Thyroid gland (tissue), 4 donors: ENCODE data around the gene PRDX5. TPM values are rescaled to one million over a fixed set of nuclear protein-coding genes. Genes with fewer than 3 reads are reported as not detected.

Source experiments
- DNase-seq, 2 donors: peaks; one replicate each; pipeline ENCODE4 v3.0.0-alpha.2; 2019
- H3K27ac ChIP-seq, 3 donors: fragments of 200-600 bp; sonication (generic); 1 replicate in 2 of 3; 2 replicates in 1 of 3; pipeline ENCODE4 v1.5.1; 2016 to 2019; ENCODE audit warnings: mild to moderate bottlenecking in 1 of 3, moderate library complexity in 1 of 3
- H3K27me3 ChIP-seq: fragments of 200-600 bp; sonication (generic); one replicate; pipeline ENCODE4 v1.5.1; 2019
- H3K36me3 ChIP-seq, 2 donors: fragments of 200-600 bp; sonication (generic); one replicate each; pipeline ENCODE4 v1.5.1; 2016 to 2019
- H3K4me1 ChIP-seq, 2 donors: fragments of 200-600 bp; sonication (generic); one replicate each; pipeline ENCODE4 v1.5.1; 2017 to 2019
- H3K4me3 ChIP-seq, 3 donors: fragments of 200-600 bp; sonication (generic); replicated peaks in 1 of 3; 1 replicate in 2 of 3; 2 replicates in 1 of 3; pipeline ENCODE4 v1.5.1; 2016; ENCODE audit warnings: mild to moderate bottlenecking in 1 of 3
- H3K9me3 ChIP-seq: fragments of 200-600 bp; sonication (generic); one replicate; pipeline ENCODE4 v1.5.1; 2017
- CTCF ChIP-seq, 6 experiments: fragments of 200-600 bp in 3 of 6; fragments of 450-650 bp in 3 of 6; sonication (generic) in 3 of 6; IDR thresholded peaks; one replicate each; pipeline ENCODE4 v1.5.1; 2016 to 2019; ENCODE audit warnings: antibody characterized with exemption in 6 of 6, mild to moderate bottlenecking in 2 of 6, inconsistent platforms in 1 of 6, moderate library complexity in 1 of 6
- POLR2A ChIP-seq, 2 donors: fragments of 450-650 bp; IDR thresholded peaks; one replicate each; pipeline ENCODE4 v1.6.1; 2017; ENCODE audit warnings: antibody characterized with exemption in 2 of 2, mild to moderate bottlenecking in 2 of 2, moderate library complexity in 1 of 2
- WGBS, 2 donors: methylation state at CpG; one replicate each; pipeline ENCODE4 v1.1.5; 2017; 5-methylcytosine and 5-hydroxymethylcytosine counted together
- intact Hi-C: fragments of 100-400 bp; cut with DNase I; formaldehyde crosslinking; loops from one replicate; pipeline ENCODE4 v1.15.1; 2023
- total RNA-seq, 4 donors: library from RNA; depleted of rRNA; stranded (reverse); fragments of >200 nt; gene quantifications; one replicate each; pipeline ENCODE4 v1.2.3, GENCODE V29; 2016

Gene PRDX5
- total RNA-seq, 4 donors from 2014 or later: 384 to 962 (median 653) TPM

- no peak for DNase-seq
- Histone ChIP-seq H3K9me3 (no peaks in the 10 kb centered on the region), H3K4me3 (no peak overlapping the region), H3K4me1 (peaks cover 23 to 29% of the 10 kb centered on the region in 2 donors), H3K36me3 (peaks cover 9 to 19% of the 10 kb centered on the region in 2 donors), H3K27ac (peak overlapping the region in 2 of 3 donors; percentile 82 to 84), H3K27me3 (no peaks in the 10 kb centered on the region)
- TF ChIP-seq POLR2A (IDR thresholded peaks at IDR 0.05): no peak
- no peak for TF ChIP-seq CTCF (IDR thresholded peaks at IDR 0.05)
- intact Hi-C loops: no loop called here
- 51 to 61% methylated on average over 2 to 12 of the region's 13 CpGs for WGBS, 2 donors
Observed at GRCh38 chr11:64357904-64358535, 40.1 kb downstream of the PRDX5 start.

GRCh38 chr11:64358536-64358906 is 40.6 kb downstream of the PRDX5 start:
- no peak for TF ChIP-seq CTCF (IDR thresholded peaks at IDR 0.05)
- TF ChIP-seq POLR2A (IDR thresholded peaks at IDR 0.05): no peak
- WGBS, 2 donors: 33% methylated on average over 1 of the region's 7 CpGs; no CpG with 5 or more reads in 1 of the 2 donors
- Histone ChIP-seq H3K4me1 (peaks cover 23 to 29% of the 10 kb centered on the region in 2 donors), H3K4me3 (peak overlapping the region; percentile 12 to 87 (median 51)), H3K9me3 (no peaks in the 10 kb centered on the region), H3K27ac (peak overlapping the region; percentile 78 to 84 (median 82)), H3K27me3 (no peaks in the 10 kb centered on the region), H3K36me3 (peaks cover 9 to 23% of the 10 kb centered on the region in 2 donors)
- intact Hi-C loops: no loop called here
- DNase-seq: no peak

DNA sequence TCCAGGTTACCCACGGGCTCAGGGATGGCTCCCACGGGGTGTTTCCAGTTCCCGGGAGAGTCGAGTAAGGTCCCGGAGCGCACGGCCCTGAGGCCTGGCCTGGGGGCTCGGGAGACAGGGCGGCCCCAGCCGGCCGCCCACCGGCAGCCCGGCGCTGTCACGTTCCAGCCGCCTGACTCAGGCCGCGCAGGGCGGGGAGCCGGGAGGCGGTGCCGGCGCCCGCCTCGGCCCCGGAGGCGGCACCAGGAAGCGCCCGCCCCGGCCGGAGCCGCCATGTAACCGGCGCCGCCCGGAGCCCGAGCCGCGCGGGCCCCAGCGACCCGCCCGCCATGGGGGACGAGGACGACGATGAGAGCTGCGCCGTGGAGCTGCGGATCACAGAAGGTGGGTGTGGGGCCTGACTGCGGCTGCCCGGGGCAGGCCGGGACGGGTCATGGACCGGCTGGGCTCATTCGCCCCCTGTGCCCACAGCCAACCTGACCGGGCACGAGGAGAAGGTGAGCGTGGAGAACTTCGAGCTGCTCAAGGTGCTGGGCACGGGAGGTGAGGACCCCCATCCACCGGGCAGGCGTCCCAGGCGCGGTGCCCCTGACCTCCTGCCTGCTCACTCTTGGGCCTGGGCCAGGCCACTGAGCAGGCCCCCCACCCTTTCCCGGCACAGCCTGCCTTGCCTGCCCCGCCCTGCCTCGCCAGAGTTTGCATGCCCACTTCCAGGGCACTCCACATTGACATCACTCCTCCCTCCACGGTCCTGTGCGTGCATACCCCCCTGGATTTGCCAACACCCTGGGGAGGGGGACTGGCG is 41.2 kb downstream of the PRDX5 start, which contains the start of gene RPS6KA4:
Gene RPS6KA4, plus strand, starts transcription at position 256 of the 805 bp plus-strand sequence. Its CDS starts 74 bp downstream, at position 330.
- peaks cover 12 to 28% of the 10 kb centered on the region in 2 donors for H3K36me3 ChIP-seq
- H3K27ac ChIP-seq: peak within 1 kb of the TSS; percentile 78 to 84 (median 82)
- 0 to 2% methylated on average over 8 to 9 of the region's 70 CpGs for WGBS, 2 donors
- peak; percentile 58 to 65 for DNase-seq
- TF ChIP-seq CTCF (IDR thresholded peaks at IDR 0.05) (peak in 1 of 6 experiments; percentile 10), POLR2A (IDR thresholded peaks at IDR 0.05) (peak in 1 of 2 donors; percentile 76)
- intact Hi-C loops: no loop called here
- H3K4me1 ChIP-seq: peaks cover 23 to 29% of the 10 kb centered on the region in 2 donors
- no peaks in the 10 kb centered on the region for H3K9me3 ChIP-seq
- peak within 1 kb of the TSS; percentile 69 to 87 (median 79) for H3K4me3 ChIP-seq
- H3K27me3 ChIP-seq: no peaks in the 10 kb centered on the region

GRCh38 chr11:64359712-64360445 is 42.0 kb downstream of the PRDX5 start:
- no peaks in the 10 kb centered on the region for H3K27me3 ChIP-seq
- WGBS, 2 donors: 29 to 39% methylated on average over 21 to 33 of the region's 38 CpGs
- intact Hi-C loops: no loop called here
- peaks cover 23 to 28% of the 10 kb centered on the region in 2 donors for H3K4me1 ChIP-seq
- no peak for TF ChIP-seq POLR2A (IDR thresholded peaks at IDR 0.05)
- TF ChIP-seq CTCF (IDR thresholded peaks at IDR 0.05): no peak
- peaks cover 15 to 30% of the 10 kb centered on the region in 2 donors for H3K36me3 ChIP-seq
- H3K4me3 ChIP-seq: peak overlapping the region in 1 of 3 donors; percentile 87
- DNase-seq: peak; percentile 23 to 46
- no peaks in the 10 kb centered on the region for H3K9me3 ChIP-seq
- H3K27ac ChIP-seq: no peak overlapping the region
